Tongue (tissue), 2 donors: Measurements from ENCODE around the gene RIT2. TPM values are rescaled to one million over a fixed set of nuclear protein-coding genes. Genes with fewer than 3 reads are reported as not detected.
A peak's percentile ranks its signal among the peaks of the same experiment; 100 is the strongest.

Experiments
- DNase-seq: peaks from one replicate; pipeline ENCODE4 v3.0.0-alpha.2; 2015
- total RNA-seq: library from RNA; depleted of rRNA; stranded (reverse); fragments of >200 nt; gene quantifications from one replicate; pipeline ENCODE4 v1.2.3, GENCODE V29; 2014

The RIT2 gene
- total RNA-seq, 1 donor from 2014 or later: not detected

- peak; percentile 38 for DNase-seq
Observed at GRCh38 chr18:43009674-43010073, 105.8 kb downstream of the RIT2 start.

- no peak for DNase-seq
Observed at GRCh38 chr18:43007365-43007764, 108.1 kb downstream of the RIT2 start.

DNA sequence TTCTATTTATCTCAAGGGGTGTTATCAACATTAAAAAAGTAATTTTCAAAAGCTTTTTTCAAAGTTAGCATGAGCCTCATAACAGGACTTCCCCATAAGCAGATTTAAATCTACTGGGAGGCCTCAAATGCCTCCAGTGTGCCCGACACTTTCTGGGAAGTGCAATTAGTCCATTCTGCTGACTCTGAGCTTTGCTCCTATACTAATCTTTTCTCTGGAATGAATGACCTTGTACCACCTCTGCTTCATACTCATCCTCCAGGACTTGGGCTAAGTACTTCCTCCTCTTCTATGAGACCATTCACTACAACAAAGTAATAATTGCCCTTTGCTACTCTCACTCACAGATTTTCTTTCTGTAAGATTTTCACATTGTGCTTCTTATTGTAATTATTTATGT lies 111.1 kb downstream of the RIT2 start:
- no peak for DNase-seq

DNA sequence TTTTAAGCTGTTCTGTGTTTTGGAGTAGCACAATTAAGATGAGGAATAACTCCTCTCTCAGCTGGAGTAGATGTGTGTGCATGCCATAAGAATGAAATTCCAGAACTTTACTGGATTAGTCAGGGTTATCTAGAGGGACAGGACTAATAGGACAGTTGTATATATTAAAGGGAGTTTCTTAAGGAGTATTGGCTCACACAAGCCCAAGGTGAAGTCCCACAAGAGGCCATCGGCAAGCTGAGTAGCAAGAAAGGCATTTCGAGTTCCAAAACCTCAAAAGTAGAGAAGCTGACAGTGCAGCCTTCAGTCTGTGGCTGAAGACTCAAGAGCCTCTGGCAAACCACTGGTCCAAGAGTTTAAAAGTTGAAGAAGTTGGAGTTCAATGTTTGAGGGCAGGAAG lies 113.7 kb downstream of the RIT2 start:
- no peak for DNase-seq

- no peak for DNase-seq
Observed at GRCh38 chr18:42996824-42997223, 118.7 kb downstream of the RIT2 start.

DNA sequence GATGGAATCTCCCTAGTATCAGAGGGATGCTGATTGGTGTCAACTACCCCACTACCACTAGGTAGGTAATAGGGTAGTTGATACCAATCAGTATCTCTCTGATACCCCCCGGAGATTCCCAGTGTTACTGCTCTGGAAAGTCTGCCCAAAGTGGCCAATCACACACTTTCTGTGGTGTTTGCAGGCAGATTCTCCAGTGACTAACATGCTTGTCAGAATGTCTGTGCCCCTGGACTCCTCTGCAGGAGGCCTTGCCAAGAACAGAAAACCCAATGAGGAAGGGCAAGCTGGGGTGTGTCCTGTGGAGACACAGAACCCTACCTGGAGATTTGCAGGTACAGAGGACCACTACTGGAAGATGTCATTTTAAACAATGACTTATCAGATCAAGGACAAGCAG lies 135.1 kb downstream of the RIT2 start:
- DNase-seq: no peak

DNA sequence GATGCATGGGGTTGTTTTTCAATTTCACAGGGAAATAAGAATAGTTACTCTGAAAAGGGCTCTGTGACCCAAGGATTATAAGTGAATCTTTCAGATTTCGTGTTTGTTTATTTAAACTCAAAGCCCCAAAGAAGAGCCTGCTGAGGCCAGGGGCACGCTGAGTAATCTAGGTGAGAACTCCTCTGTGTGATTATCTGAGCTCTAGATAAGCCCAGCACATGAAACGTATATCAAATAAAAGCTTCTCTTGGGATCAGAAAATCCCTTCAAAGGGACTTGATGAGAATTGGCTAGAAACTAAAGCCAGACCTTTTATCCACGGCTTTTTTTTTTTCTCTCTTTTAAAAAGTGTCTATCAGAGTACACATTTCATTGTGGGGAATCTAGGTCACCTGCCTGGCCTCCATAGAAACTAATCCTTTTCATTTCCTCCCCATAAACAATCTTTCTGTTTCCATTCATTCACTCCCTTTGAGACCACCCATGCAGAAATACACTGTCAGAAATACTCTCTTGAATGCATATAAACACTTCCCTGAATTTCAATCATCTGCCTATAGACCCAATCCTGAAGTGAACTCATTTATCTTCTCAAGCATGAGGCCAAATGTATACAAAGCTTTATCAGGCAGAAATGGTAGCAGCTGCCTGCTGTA lies 137.4 kb downstream of the RIT2 start:
- no peak for DNase-seq

GRCh38 chr18:42976869-42977590 lies 138.5 kb downstream of the RIT2 start:
- peak; percentile 14 for DNase-seq

DNA sequence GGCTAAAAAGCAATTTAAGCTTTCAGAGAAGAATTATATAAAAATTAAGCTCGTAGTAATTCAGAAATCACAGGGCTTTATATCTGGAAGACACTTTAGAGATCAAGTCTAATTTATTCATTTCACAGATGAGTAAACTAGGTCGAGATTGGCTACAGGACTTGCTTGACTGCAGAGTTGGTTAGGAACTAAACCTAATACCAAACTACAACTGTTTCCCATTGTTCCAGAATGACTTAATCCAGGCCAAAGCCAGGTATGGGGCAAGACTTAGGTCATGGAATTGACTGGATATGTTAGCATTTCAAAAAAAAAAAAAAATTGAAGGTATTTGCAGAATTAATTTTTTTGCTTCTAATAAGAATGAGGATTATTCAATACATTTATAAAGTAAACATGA lies 146.1 kb downstream of the RIT2 start:
- no peak for DNase-seq

DNA sequence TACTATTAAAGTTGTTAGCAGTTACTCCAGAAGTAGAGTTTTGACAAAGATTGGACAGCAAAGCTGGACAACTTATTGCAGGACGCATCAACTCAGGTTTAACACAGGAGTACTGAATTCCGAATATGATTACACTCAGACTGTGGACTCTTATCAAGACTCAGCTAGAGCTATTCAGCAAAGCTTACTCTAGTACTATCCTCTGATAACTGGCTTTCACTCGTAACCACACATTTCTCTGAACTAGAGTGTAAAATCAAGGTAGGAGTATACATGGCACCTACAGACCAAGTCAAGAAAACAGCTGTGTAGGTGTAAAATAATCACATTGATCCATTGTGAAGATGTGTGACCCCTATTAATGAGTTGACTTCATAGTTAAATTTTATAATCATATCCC lies 154.2 kb downstream of the RIT2 start:
- no peak for DNase-seq

GRCh38 chr18:42959528-42959927 lies 156.0 kb downstream of the RIT2 start:
- no peak for DNase-seq

DNA sequence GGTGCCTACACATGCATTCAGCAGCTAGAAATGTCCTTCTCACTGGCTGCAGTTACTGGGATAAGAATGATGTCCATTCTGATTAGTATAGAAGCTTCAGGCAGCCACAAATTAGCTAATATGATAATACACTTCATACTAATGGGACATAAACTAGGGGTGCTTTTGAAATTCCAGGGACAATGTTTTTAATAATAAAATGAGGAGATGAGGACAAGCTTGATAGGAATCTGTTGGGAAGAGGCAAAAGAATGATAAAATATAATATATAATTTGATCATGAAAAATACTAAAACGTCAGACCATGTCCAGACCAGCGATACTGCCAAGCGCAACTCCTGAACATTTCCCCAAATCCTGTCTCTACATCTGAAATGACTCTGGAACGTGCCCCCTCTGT lies 157.1 kb downstream of the RIT2 start:
- DNase-seq: no peak

DNA sequence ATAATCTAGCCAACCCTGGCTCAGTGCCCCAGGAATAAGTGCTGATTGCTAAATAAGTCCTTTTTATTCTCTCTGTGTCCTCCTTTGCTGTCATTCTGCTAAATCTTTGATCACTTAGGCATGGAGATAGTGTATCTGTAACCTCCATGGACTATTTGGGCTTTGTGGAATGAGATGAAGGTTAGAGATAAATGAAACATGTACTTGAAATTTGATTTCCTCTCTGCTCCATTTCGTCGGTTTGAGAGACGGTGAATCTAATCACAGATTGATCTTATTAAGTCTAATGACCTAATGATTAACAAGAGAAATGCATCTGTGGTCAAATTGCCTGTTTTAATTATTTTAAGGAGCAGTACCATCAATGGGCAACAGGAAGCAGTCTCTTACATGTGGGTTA lies 159.2 kb downstream of the RIT2 start:
- DNase-seq: no peak

DNA sequence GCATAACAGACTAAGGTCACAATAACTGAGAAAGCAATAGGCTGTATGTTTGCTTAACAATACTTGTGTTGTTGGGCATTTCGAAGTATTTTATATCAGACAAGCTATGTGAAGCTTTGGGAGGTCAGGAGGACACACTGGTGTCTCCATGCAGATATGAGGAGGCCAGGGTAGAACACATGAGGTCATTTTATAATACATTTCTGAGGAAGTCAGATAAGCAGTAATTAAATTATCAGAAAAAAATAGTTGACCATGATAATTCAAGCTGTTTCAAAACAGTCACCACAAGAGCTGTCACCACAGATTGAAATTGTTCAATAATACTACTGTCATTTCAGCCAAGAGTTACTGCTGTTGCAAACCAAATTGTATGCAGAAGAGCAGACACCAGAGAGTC lies 160.6 kb downstream of the RIT2 start:
- no peak for DNase-seq

DNA sequence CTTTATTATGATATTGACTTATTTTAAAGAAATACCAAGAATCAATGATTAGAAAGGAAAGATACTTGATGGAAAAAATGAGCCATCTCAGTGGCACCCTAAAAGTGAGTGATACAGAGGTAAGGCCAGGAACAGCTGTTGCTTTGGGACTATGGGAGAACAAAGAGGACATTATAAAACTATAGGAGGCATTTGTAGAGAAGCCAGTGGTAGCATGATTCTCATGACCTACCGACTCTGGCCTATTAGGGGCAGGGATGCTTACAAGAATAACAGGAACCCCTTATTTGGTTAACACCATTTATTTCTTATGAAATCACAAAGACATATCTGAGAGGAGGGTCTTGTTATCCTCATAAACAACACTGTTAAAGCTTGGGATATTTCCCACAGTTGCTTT lies 162.2 kb downstream of the RIT2 start:
- DNase-seq: no peak

- DNase-seq: no peak
Observed at GRCh38 chr18:42950732-42951131, 164.8 kb downstream of the RIT2 start.

GRCh38 chr18:42948831-42949230 lies 166.7 kb downstream of the RIT2 start:
- no peak for DNase-seq

GRCh38 chr18:42941860-42942259 lies 173.6 kb downstream of the RIT2 start:
- no peak for DNase-seq

GRCh38 chr18:42941021-42941420 lies 174.5 kb downstream of the RIT2 start:
- no peak for DNase-seq

DNA sequence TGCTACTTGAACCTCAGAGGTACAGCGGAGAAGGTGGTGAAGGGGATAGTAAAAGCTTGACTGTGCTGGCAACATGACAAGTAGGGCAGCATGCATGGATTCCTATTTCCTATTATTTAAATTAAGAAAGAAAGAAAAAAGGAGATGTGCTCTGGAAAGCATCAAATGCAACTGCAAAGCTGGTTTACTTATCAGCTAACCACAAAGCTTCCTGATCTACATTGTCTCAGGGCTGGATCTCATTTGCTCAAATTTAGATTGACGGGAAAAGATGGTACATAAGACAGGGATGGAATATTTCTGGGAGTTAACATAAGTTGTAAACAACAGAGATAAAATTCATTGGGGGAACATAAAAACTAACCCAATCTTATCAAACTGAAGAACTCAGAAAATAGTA lies 178.0 kb downstream of the RIT2 start:
- no peak for DNase-seq

GRCh38 chr18:42936289-42936688 lies 179.2 kb downstream of the RIT2 start:
- no peak for DNase-seq

DNA sequence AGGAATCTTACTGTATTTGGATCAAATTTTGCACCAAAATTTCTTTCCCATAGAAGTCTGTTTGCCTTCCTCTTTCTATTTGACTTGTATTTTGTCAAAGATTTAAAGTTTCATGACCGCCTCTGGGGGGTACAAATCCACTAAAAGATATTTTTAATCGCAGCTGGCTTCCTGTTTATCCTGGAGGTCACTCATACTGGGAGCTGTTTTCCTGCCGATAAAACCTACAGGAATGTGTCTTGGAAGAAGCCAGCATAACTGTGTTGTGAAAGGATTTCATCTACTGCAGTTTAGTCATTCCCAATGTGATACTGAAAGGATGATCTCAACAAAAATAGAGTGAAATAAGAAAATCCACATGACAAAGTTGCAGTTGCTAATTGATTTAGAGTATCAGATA lies 184.0 kb downstream of the RIT2 start:
- DNase-seq: peak; percentile 4

GRCh38 chr18:42929857-42930256 lies 185.6 kb downstream of the RIT2 start:
- no peak for DNase-seq

GRCh38 chr18:42929181-42929580 lies 186.3 kb downstream of the RIT2 start:
- DNase-seq: no peak
